ES-I3 (cell line): ENCODE results near the gene ENO2.
A peak's percentile ranks its signal among the peaks of the same experiment; 100 is the strongest.
"Not testable (repeated sequence)": the region's sequence is repeated elsewhere in the genome, so short reads cannot be mapped to it uniquely, and the experiment has no call there.

Experiments used
- H3K36me3 ChIP-seq: 2 replicates; pipeline ENCODE4 v1.6.1; 2013; ENCODE audit warnings: mild to moderate bottlenecking, low read length, control low read depth, moderate library complexity; ENCODE audit not compliant: insufficient read depth
- H3K4me1 ChIP-seq: 2 replicates; pipeline ENCODE4 v1.6.1; 2013; ENCODE audit warnings: mild to moderate bottlenecking, control low read depth, low read length; ENCODE audit not compliant: insufficient read depth
- H3K9ac ChIP-seq: 2 replicates; pipeline ENCODE4 v1.6.1; 2013; ENCODE audit warnings: low read depth, mild to moderate bottlenecking, low read length, moderate library complexity
- H3K9me3 ChIP-seq: 2 replicates; pipeline ENCODE4 v1.6.1; 2013; ENCODE audit warnings: mild to moderate bottlenecking, low read length, moderate library complexity; ENCODE audit not compliant: control insufficient read depth, insufficient read depth

ENO2 gene

GRCh38 chr12:6914246-6914946, at the start of gene ENO2:
Gene ENO2 (plus strand): TSS chr12:6914580. CDS start chr12:6915833, 1,253 bp downstream.
- peaks cover 35% of the 10 kb centered on the region for H3K4me1 ChIP-seq
- no peaks in the 10 kb centered on the region for H3K9me3 ChIP-seq
- peaks cover 10% of the 10 kb centered on the region for H3K36me3 ChIP-seq
- H3K9ac ChIP-seq = peak within 1 kb of the TSS; percentile 96

GRCh38 chr12:6865307-6865706, 49.1 kb upstream of the ENO2 start:
- H3K36me3 ChIP-seq = peaks cover 12% of the 10 kb centered on the region
- peaks cover 11% of the 10 kb centered on the region for H3K4me1 ChIP-seq
- not testable (repeated sequence) for H3K9me3 ChIP-seq, H3K9ac ChIP-seq

- no peaks in the 10 kb centered on the region for H3K9me3 ChIP-seq
- peaks cover 12% of the 10 kb centered on the region for H3K36me3 ChIP-seq
- H3K9ac ChIP-seq = peak overlapping the region; percentile 61
- H3K4me1 ChIP-seq = peaks cover 11% of the 10 kb centered on the region
These were observed 48.0 kb upstream of the ENO2 start for GRCh38 chr12:6866163-6866919.

- Histone ChIP-seq H3K4me1 (peaks cover 11% of the 10 kb centered on the region), H3K9ac (peak overlapping the region; percentile 61), H3K36me3 (peaks cover 12% of the 10 kb centered on the region), H3K9me3 (no peaks in the 10 kb centered on the region)
These were observed 47.4 kb upstream of the ENO2 start for GRCh38 chr12:6866920-6867412.

- Histone ChIP-seq H3K4me1 (peaks cover 11% of the 10 kb centered on the region), H3K9me3 (no peaks in the 10 kb centered on the region), H3K9ac (peak within 1 kb of the TSS; percentile 69), H3K36me3 (peaks cover 9% of the 10 kb centered on the region)
These were observed 46.8 kb upstream of the ENO2 start, which contains the start of gene TPI1 for GRCh38 chr12:6867413-6868210. Gene TPI1 (plus strand): TSS chr12:6867531. CDS start chr12:6867567, 36 bp downstream.

GRCh38 chr12:6868211-6869048, 46.0 kb upstream of the ENO2 start:
- H3K36me3 ChIP-seq = peaks cover 9% of the 10 kb centered on the region
- peak overlapping the region; percentile 69 for H3K9ac ChIP-seq
- H3K4me1 ChIP-seq = peaks cover 11% of the 10 kb centered on the region
- no peaks in the 10 kb centered on the region for H3K9me3 ChIP-seq

GRCh38 chr12:6869049-6870021, 45.0 kb upstream of the ENO2 start:
- Histone ChIP-seq H3K9me3 (no peaks in the 10 kb centered on the region), H3K4me1 (peaks cover 11% of the 10 kb centered on the region), H3K36me3 (peaks cover 9% of the 10 kb centered on the region), H3K9ac (peak overlapping the region; percentile 69; the same call in 1 of the 2 replicates)

GRCh38 chr12:6870304-6870703, 44.1 kb upstream of the ENO2 start:
- H3K36me3 ChIP-seq, H3K9ac ChIP-seq, H3K9me3 ChIP-seq: not testable (repeated sequence)
- peaks cover 11% of the 10 kb centered on the region for H3K4me1 ChIP-seq

GRCh38 chr12:6871052-6871957, 43.1 kb upstream of the ENO2 start:
- Histone ChIP-seq H3K36me3 (peaks cover 7% of the 10 kb centered on the region; the same call in 1 of the 2 replicates), H3K4me1 (peaks cover 5% of the 10 kb centered on the region; the same call in 1 of the 2 replicates), H3K9ac (peak overlapping the region; percentile 82), H3K9me3 (no peaks in the 10 kb centered on the region)

GRCh38 chr12:6872073-6873048, 42.0 kb upstream of the ENO2 start:
- Histone ChIP-seq H3K4me1 (peaks cover 5% of the 10 kb centered on the region; the same call in 1 of the 2 replicates), H3K9ac (peak overlapping the region; percentile 82), H3K9me3 (no peaks in the 10 kb centered on the region), H3K36me3 (peaks cover 7% of the 10 kb centered on the region)
